ENCODE results near the gene DOK6. TPM values are rescaled to one million over a fixed set of nuclear protein-coding genes. Genes with fewer than 3 reads are reported as not detected.

DOK6 gene
- total RNA-seq, 2 experiments from 2014 or later, result not detected

- Histone ChIP-seq H3K4me1 (ENCODE audit: insufficient read depth, low read length, poor library complexity, severe bottlenecking) (no peaks in the 10 kb centered on the region), H4K20me1 (ENCODE audit: insufficient read depth, low read length) (no peaks in the 10 kb centered on the region), H3K9me3 (ENCODE audit: low read length) (no peaks in the 10 kb centered on the region), H3K27ac (ENCODE audit: low read depth, low read length, poor library complexity, severe bottlenecking) (no peak overlapping the region), H3K79me2 (ENCODE audit: insufficient read depth, low read depth, low read length) (no peaks in the 10 kb centered on the region), H3K4me2 (ENCODE audit: low read length) (no peak overlapping the region), H2AFZ (ENCODE audit: low read length) (no peak overlapping the region), H3K4me3 (ENCODE audit: low read depth, low read length, poor library complexity, severe bottlenecking) (no peak overlapping the region), H3K9me2 (ENCODE audit: insufficient read depth, low read length) (no peaks in the 10 kb centered on the region), H3K36me3 (ENCODE audit: insufficient read depth, low read length) (no peaks in the 10 kb centered on the region)
- no TSS peak for BruUV-seq (replicated peaks)
- intact Hi-C loops (cut with micrococcal nuclease; ENCODE audit: unreplicated experiment), result no loop called here
- no peak for DNase-seq (ENCODE audit: low spot score)
- ChIA-PET POLR2A (interaction anchor here (0.6 kb wide), 1 partner anchor 533 kb away, joined by 3 read pairs; no protein-coding TSS in a partner anchor), CTCF (ENCODE audit: unreplicated experiment) (no interaction called here)
- TF ChIP-seq, protein P1, sequence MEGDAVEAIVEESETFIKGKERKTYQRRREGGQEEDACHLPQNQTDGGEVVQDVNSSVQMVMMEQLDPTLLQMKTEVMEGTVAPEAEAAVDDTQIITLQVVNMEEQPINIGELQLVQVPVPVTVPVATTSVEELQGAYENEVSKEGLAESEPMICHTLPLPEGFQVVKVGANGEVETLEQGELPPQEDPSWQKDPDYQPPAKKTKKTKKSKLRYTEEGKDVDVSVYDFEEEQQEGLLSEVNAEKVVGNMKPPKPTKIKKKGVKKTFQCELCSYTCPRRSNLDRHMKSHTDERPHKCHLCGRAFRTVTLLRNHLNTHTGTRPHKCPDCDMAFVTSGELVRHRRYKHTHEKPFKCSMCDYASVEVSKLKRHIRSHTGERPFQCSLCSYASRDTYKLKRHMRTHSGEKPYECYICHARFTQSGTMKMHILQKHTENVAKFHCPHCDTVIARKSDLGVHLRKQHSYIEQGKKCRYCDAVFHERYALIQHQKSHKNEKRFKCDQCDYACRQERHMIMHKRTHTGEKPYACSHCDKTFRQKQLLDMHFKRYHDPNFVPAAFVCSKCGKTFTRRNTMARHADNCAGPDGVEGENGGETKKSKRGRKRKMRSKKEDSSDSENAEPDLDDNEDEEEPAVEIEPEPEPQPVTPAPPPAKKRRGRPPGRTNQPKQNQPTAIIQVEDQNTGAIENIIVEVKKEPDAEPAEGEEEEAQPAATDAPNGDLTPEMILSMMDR (conservative IDR thresholded peaks at IDR 0.05; ENCODE audit: low read length), result no peak
- no peak for TF ChIP-seq EZH2phosphoT487 (IDR thresholded peaks at IDR 0.05; ENCODE audit: borderline replicate concordance, low read depth, low read length)
Measured at GRCh38 chr18:69763002-69763401, 362.3 kb downstream of the DOK6 start.

DNA sequence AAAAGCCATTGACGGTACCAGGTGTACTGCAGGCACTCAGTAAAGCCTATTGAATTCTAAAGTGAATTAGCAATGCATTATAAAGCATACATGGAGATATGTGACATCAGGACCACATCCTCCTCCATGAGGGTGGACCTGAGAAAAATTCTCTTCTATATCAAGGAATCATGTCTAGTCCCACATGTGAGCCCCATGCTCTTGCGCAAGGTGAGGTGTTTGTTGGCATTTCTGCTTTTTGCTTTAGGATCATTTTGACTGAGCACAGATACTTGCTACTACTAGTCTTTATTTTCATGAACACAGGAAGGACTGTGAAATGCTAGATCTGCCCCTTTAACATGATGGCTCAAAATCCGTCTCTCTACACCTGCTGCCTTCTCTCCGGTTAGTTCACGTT, 363.1 kb downstream of the DOK6 start:
- no peaks in the 10 kb centered on the region for H3K9me3 ChIP-seq (ENCODE audit: low read length)
- H3K79me2 ChIP-seq (ENCODE audit: insufficient read depth, low read depth, low read length), result no peaks in the 10 kb centered on the region
- CTCF ChIA-PET (ENCODE audit: unreplicated experiment), result no interaction called here
- H2AFZ ChIP-seq (ENCODE audit: low read length), result no peak overlapping the region
- no peak for DNase-seq (ENCODE audit: low spot score)
- POLR2A ChIA-PET, result no interaction called here
- no peak overlapping the region for H3K4me2 ChIP-seq (ENCODE audit: low read length)
- no peak for TF ChIP-seq EZH2phosphoT487 (IDR thresholded peaks at IDR 0.05; ENCODE audit: borderline replicate concordance, low read depth, low read length)
- TF ChIP-seq, protein P1 (conservative IDR thresholded peaks at IDR 0.05; ENCODE audit: low read length), result no peak
- H3K4me3 ChIP-seq (ENCODE audit: low read depth, low read length, poor library complexity, severe bottlenecking), result no peak overlapping the region
- no peaks in the 10 kb centered on the region for H3K9me2 ChIP-seq (ENCODE audit: insufficient read depth, low read length)
- H4K20me1 ChIP-seq (ENCODE audit: insufficient read depth, low read length), result no peaks in the 10 kb centered on the region
- H3K4me1 ChIP-seq (ENCODE audit: insufficient read depth, low read length, poor library complexity, severe bottlenecking), result no peaks in the 10 kb centered on the region
- BruUV-seq (replicated peaks), result no TSS peak
- no peaks in the 10 kb centered on the region for H3K36me3 ChIP-seq (ENCODE audit: insufficient read depth, low read length)
- intact Hi-C loops (cut with micrococcal nuclease; ENCODE audit: unreplicated experiment), result no loop called here
- H3K27ac ChIP-seq (ENCODE audit: low read depth, low read length, poor library complexity, severe bottlenecking), result no peak overlapping the region

GRCh38 chr18:69770238-69770637, 369.6 kb downstream of the DOK6 start:
- Histone ChIP-seq H3K9me3 (ENCODE audit: low read length) (no peaks in the 10 kb centered on the region), H2AFZ (ENCODE audit: low read length) (no peak overlapping the region), H3K79me2 (ENCODE audit: insufficient read depth, low read depth, low read length) (no peaks in the 10 kb centered on the region), H3K4me1 (ENCODE audit: insufficient read depth, low read length, poor library complexity, severe bottlenecking) (no peaks in the 10 kb centered on the region), H3K27ac (ENCODE audit: low read depth, low read length, poor library complexity, severe bottlenecking) (no peak overlapping the region), H3K4me3 (ENCODE audit: low read depth, low read length, poor library complexity, severe bottlenecking) (no peak overlapping the region), H3K9me2 (ENCODE audit: insufficient read depth, low read length) (no peaks in the 10 kb centered on the region), H4K20me1 (ENCODE audit: insufficient read depth, low read length) (no peaks in the 10 kb centered on the region), H3K4me2 (ENCODE audit: low read length) (no peak overlapping the region), H3K36me3 (ENCODE audit: insufficient read depth, low read length) (no peaks in the 10 kb centered on the region)
- DNase-seq (ENCODE audit: low spot score), result no peak
- ChIA-PET POLR2A (no interaction called here), CTCF (ENCODE audit: unreplicated experiment) (no interaction called here)
- intact Hi-C loops (cut with micrococcal nuclease; ENCODE audit: unreplicated experiment), result no loop called here
- no TSS peak for BruUV-seq (replicated peaks)
- no peak for TF ChIP-seq EZH2phosphoT487 (IDR thresholded peaks at IDR 0.05; ENCODE audit: borderline replicate concordance, low read depth, low read length)
- TF ChIP-seq, protein P1 (conservative IDR thresholded peaks at IDR 0.05; ENCODE audit: low read length), result no peak
